GM21528 (cell line): ENCODE results near the gene ANKRD29.

ENCODE experiments used
- ATAC-seq: cut with Tn5 transposase; IDR thresholded peaks from one replicate; pipeline ENCODE4 v1.9.1; 2021; ENCODE audit warnings: mild to moderate bottlenecking, moderate library complexity; ENCODE audit not compliant: unreplicated experiment, low FRiP score

ANKRD29 gene

GRCh38 chr18:23688528-23688927, 25.8 kb upstream of the ANKRD29 start:
- no peak for ATAC-seq

GRCh38 chr18:23684515-23685197, 21.9 kb upstream of the ANKRD29 start:
- ATAC-seq: no peak

- no peak for ATAC-seq
These were observed 21.0 kb upstream of the ANKRD29 start for GRCh38 chr18:23683671-23684070.

GRCh38 chr18:23683155-23683554, 20.4 kb upstream of the ANKRD29 start:
- ATAC-seq: no peak

- no peak for ATAC-seq
These were observed 19.8 kb upstream of the ANKRD29 start for GRCh38 chr18:23682472-23682871.

- no peak for ATAC-seq
These were observed 19.3 kb upstream of the ANKRD29 start for GRCh38 chr18:23682045-23682444.

GRCh38 chr18:23675896-23676295, 13.2 kb upstream of the ANKRD29 start:
- ATAC-seq: no peak

- ATAC-seq: no peak
These were observed 12.5 kb upstream of the ANKRD29 start for GRCh38 chr18:23675236-23675635.

GRCh38 chr18:23673725-23674124, 11.0 kb upstream of the ANKRD29 start:
- ATAC-seq: no peak

- no peak for ATAC-seq
These were observed 8.9 kb upstream of the ANKRD29 start for GRCh38 chr18:23671564-23671963.

- no peak for ATAC-seq
These were observed 7.2 kb upstream of the ANKRD29 start for GRCh38 chr18:23669804-23670405.

- ATAC-seq: no peak
These were observed 6.6 kb upstream of the ANKRD29 start for GRCh38 chr18:23669202-23669766.

GRCh38 chr18:23668731-23669130, 6.0 kb upstream of the ANKRD29 start:
- ATAC-seq: no peak

GRCh38 chr18:23667114-23667513, 4.4 kb upstream of the ANKRD29 start:
- ATAC-seq: no peak

- ATAC-seq: no peak
These were observed 2.0 kb upstream of the ANKRD29 start for GRCh38 chr18:23664674-23665073.

- ATAC-seq: no peak
These were observed 889 bp downstream of the ANKRD29 start for GRCh38 chr18:23661735-23662308.

- ATAC-seq: no peak
These were observed 4.4 kb downstream of the ANKRD29 start for GRCh38 chr18:23658285-23658684.

GRCh38 chr18:23652232-23652631, 10.5 kb downstream of the ANKRD29 start:
- no peak for ATAC-seq

GRCh38 chr18:23650968-23651927, 11.5 kb downstream of the ANKRD29 start:
- ATAC-seq: no peak

- ATAC-seq: no peak
These were observed 13.6 kb downstream of the ANKRD29 start for GRCh38 chr18:23648940-23649607.
